Endothelial cell of hepatic sinusoid (primary cell): ENCODE measurements around the gene DSTYK.

Experiments
- in situ Hi-C: cut with HindIII; loops from 2 replicates; pipeline ENCODE4 v1.10.0; 2017; ENCODE audit warnings: low sequenced_read_pairs

The DSTYK gene

GRCh38 chr1:205211169-205211838, at the start of gene DSTYK:
DSTYK (minus strand) TSS chr1:205211702; CDS start chr1:205211535, 167 bp downstream.
- in situ Hi-C loops = no loop called here

DNA sequence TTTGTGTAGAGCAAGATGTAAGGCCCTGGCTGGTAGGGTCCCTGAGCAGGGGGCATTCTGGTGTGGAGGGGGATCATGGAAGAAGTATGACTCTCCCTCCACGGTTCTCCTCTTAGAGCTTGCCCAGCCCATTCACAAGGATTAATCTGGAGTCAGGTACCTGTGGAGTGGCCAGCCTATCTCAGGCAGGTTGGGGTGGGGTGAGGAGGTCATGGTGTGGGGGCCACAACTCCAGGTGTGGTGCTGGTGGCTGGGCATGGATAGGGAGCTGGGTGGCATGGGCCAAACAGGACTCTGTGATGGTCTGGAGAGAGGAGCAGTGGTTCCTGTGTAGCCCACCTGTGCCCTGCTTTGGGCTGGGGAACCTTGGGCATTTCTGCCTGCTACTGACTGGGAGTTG, 48.5 kb upstream of the DSTYK start:
- in situ Hi-C loops = no loop called here

- in situ Hi-C loops = no loop called here
These were observed 47.9 kb upstream of the DSTYK start for GRCh38 chr1:205259324-205259832.

- in situ Hi-C loops = no loop called here
These were observed 47.2 kb upstream of the DSTYK start for GRCh38 chr1:205258719-205259118.

GRCh38 chr1:205258261-205258691, 46.8 kb upstream of the DSTYK start:
- in situ Hi-C loops = no loop called here

DNA sequence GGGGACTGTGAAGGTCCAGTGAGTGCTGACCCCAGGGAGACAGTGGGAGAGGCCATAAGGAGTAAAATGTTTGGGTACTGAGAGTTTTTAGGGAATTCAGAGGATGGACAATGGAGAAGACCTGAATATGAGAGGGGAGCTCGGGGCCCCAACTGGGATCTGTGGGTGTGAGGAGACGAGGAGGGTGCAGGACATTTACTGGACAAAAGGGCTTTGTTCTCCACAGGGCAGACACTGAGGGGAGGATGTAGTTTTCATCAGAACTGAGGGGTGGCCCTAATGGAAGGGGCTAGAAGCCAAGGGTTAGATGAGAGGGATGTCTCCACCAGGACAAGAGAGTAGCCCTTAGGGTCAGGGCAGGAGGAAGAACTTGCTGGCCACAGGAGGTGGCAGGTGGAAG, 46.2 kb upstream of the DSTYK start:
- in situ Hi-C loops = no loop called here

DNA sequence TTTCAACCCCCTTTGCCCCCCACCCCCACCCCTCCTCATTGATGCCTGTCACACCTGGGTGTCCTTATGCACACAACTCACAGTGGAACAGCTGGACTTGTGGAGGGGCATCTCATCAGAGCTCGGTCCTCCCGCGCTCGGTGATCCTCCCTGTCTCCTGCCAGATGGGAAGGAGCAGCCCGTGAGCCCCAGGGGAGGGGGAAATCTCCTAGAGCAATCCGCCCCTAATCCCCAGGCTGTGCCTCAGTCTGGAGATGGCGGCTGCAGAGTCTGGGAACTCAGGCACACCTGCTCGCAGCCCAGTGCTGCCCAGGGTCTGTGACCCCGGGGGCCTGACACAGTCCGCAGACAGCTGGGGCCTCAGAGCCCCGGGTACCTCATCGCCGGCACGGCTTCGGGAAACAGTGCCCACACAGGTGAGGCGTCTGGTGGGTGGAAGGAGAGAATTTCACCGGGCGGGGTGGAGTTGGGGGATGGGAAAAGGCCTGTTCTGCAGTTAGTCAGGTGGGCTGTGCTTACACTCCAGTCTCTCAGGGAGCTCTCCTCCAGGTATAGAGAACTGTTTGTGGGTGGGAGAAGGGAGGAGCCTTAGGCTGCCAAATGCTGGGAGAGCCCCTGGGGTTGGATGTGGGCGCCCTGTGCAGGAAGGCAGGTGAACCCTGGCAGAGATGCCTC, 45.6 kb upstream of the DSTYK start:
- in situ Hi-C loops = no loop called here

DNA sequence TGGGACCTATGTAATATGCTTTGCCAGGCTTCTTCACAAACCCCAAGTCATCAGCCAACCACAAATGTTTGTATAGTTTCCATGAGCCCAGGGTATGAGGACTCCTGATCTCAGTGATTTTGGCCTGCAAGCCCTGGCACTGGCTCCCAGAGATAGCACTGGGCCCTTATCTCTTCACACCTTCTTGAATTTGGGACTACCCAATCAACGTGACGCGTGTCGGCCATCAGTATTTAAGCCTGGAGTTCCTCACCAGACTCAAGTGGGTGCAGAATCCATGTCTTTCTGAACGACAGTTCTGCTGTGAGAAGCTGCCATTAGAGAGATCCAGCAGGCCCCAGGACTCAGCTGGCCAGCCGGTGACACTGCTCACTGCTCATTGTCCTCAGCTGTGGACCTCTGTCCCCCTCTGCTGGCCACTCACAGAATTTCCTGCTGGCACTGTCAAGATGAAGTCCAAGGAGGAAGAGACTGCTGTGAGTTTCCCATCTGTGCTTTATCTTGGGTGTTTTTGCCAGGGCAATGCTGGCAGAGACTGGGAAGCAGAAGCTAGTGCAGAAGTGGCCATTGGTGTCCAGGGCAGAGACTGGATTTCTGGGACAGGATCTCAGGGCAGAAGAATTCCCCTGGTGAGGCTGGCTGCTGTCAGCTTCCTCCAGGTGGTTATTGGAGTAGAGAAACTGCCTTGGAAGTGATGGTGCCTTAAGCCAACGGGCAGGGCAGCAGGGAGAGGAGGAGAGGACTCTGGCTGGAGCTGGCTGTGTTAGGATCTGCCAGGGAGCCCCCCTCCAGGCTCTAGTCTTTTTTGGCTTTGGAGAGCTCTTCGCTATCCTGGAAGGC, 44.7 kb upstream of the DSTYK start:
- in situ Hi-C loops = no loop called here

- in situ Hi-C loops = no loop called here
These were observed 40.1 kb upstream of the DSTYK start for GRCh38 chr1:205251576-205251975.

GRCh38 chr1:205250699-205251098, 39.2 kb upstream of the DSTYK start:
- in situ Hi-C loops = no loop called here

DNA sequence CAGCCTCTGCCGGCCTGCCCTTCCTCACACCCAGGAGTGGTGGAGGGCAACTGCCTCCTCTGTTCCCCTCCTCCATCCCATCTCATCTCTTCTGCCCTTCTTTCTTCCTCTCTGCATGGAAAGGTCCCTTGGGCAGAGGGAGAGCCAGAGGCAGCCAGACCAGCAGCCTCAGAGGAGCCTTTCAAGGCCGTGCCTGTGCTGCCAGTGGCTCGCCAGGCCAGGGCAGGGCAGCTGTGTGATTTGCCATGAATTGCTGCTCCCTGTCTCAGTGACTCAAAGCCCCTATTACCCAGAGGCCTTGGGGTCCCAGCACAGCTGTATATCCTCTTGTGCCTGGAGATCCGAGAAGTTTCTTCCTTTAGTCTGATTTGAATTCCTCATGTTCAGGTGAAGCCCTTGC, 38.1 kb upstream of the DSTYK start:
- in situ Hi-C loops = no loop called here

GRCh38 chr1:205248793-205249601, 37.5 kb upstream of the DSTYK start:
- in situ Hi-C loops = no loop called here

- in situ Hi-C loops = no loop called here
These were observed 35.8 kb upstream of the DSTYK start for GRCh38 chr1:205247130-205247921.

DNA sequence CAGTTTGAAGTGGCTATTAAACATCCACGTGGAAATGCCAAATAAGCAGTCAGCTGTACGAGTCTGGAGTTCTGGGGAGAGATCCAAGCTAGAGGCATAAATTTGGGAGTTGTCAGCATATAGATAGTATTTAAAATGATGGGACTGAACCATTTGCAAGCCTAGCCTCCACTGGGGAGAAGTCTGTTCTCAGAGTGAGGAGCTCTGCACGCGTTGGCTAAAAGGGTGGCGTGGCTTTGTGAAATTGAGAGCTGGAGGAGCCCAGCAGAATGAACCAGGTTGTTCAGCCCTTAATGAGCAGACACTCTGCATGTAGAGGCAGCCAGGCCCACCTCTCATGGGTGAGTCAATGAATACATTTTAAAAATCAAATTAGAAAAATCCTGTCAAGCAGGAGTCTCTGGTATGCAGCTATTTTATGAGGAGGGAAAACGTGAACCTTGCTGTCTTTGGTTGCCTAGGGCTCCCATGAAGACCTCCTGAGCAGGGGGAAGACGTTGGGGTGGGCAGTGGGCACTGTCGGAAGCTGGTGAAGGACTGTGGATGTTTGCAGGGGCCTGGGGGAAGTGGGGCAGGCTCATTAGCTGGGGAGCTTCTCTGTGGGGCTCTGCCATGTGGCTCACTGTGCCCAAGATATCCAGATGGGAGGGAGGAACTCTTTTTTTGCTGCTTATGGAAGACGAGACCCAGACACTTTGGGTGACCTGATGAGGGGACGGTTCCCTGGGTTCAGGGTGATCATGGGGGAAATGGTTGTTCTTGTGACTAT, 35.0 kb upstream of the DSTYK start:
- in situ Hi-C loops = no loop called here

DNA sequence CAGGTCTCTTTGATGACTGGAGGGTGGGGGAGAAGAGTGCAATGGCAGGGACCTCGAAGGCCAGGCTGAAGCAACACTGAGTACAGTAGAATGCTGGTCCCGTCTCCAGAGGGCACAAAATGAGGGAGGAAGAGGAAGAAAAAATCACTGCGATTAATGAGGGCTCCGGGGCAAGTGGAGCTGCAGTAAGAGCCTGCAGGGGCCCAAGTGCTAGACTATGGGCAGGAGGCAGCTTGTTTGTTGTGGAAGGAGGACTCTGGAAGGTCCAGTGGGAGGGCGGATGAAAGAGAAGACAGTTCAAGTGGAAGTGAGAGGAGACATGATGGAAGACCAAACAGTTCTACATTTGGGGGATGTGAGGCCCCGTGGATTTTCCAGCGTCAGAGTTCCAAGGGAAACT, 33.6 kb upstream of the DSTYK start:
- in situ Hi-C loops = no loop called here

- in situ Hi-C loops = no loop called here
These were observed 32.9 kb upstream of the DSTYK start for GRCh38 chr1:205244384-205244783.

DNA sequence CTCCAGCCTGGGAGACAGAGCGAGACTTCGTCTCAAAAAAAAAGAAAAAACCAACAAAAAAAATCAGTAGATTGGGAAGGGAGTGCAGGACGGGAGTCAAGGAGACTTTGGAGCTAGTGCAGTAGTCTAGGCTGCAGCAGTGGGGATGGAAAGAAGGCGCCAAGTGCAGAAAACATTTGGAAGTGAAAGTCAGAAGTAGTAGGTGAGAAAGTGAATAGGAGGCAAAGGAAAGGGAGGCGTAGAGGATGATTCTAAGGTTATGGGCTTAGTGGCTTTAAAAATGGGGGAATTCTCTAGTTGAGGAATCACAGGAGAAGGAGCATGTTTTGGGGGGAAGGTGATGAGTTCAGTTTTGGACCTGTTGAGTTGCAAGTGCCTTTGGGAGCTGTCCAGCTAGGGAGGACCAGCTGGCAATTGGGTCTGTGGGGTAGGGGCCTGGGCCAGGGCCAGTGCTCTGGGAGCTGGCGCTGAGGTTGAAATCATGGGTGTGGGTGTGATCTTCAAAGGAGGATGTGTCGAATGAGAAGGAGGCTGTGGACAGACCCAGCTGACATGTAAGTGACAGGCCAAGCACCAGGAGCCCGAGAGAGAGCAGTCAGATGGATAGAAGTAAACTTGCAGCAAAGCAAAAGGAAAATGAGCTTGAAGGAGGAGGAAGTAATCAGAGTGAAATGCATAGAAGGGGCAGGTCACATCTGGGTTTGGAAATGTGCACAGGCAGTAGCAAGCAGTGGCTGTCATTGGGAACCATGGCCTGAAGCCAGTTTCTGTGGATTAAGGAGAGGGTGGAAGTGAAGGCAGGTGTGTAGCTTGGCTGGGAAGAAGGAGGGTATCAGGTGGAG, 32.1 kb upstream of the DSTYK start:
- in situ Hi-C loops = no loop called here

DNA sequence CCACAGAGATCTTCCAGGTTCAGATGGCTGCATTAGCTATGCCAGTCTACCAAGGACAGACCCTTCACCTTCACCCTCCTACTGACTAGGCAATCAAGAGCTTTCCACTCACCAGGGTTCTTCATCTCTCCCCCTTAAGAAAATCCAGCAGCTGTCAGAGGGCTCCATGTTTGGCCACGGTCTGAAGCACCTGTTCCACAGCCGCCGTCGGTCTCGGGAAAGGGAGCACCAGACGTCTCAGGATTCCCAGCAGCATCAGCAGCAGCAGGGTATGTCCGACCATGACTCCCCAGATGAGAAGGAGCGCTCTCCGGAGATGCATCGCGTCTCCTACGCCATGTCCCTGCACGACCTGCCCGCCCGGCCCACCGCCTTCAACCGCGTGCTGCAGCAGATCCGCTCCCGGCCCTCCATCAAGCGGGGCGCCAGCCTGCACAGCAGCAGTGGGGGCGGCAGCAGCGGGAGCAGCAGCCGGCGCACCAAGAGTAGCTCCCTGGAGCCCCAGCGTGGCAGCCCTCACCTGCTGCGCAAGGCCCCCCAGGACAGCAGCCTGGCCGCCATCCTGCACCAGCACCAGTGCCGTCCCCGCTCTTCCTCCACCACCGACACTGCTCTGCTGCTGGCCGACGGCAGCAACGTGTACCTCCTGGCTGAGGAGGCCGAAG, 30.0 kb upstream of the DSTYK start:
- in situ Hi-C loops = no loop called here
